GM12873 (cell line): ENCODE results near the gene CDKAL1.

Experiments
- CTCF ChIP-seq: IDR thresholded peaks from 2 replicates; pipeline ENCODE4 v1.5.1; 2012; ENCODE audit warnings: low read depth, mild to moderate bottlenecking, moderate library complexity, low read length, control low read depth; ENCODE audit not compliant: insufficient read depth; ENCODE audit errors: missing control alignments

CDKAL1 gene

DNA sequence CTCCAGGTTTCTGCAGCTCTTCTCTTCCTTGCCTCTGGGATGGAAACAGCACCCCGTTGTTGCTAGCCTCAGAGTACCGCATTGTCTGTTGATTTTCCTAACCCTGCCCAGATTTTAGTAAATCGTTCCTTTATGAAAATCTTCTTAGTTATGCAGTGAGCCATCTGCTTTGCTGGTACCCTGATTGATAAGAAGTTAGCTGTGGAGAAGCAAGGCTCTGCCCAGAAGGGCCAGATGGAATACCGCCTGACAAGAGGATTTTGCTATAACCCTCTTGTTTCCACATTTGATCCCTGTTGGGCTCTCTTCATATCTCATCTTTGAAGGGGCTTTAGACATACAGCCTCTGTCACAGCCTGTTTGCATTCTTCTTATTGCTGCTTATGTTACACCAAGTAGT, 229.0 kb downstream of the CDKAL1 start:
- no peak for TF ChIP-seq CTCF

- no peak for TF ChIP-seq CTCF
Observed at GRCh38 chr6:20769631-20770030, 235.4 kb downstream of the CDKAL1 start.

GRCh38 chr6:20770773-20771172, 236.5 kb downstream of the CDKAL1 start:
- TF ChIP-seq CTCF: no peak

GRCh38 chr6:20771409-20771808, 237.2 kb downstream of the CDKAL1 start:
- TF ChIP-seq CTCF: no peak

DNA sequence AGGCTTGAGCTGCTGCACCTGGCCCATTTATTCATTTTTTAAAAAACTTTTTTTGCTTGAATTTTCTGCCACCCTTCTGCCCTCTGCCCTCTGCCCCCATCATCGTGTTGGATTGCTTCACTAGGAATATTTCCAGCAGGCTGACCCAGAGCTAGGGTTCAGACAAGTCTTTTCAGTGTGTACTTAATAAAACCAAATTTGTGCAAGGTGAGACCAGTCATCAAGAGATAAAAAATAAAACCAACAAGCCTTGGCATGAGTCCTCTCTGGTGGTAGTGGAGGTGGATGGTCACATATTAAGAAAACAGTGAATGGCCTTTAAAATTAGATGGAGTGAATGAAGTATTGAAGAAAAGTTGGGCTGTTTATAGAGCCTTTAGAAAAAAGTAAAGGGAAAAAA, 239.6 kb downstream of the CDKAL1 start:
- TF ChIP-seq CTCF: no peak

- no peak for TF ChIP-seq CTCF
Observed at GRCh38 chr6:20775981-20776380, 241.7 kb downstream of the CDKAL1 start.

GRCh38 chr6:20777801-20778200, 243.5 kb downstream of the CDKAL1 start:
- TF ChIP-seq CTCF: no peak

- TF ChIP-seq CTCF: no peak
Observed at GRCh38 chr6:20778459-20778858, 244.2 kb downstream of the CDKAL1 start.
